HTR-8/SVneo (cell line): Measurements from ENCODE around the gene C5AR2.
A peak's percentile ranks its signal among the peaks of the same experiment; 100 is the strongest.
"Not testable (repeated sequence)": the region's sequence is repeated elsewhere in the genome, so short reads cannot be mapped to it uniquely, and the experiment has no call there.

ENCODE experiments used
- DNase-seq: peaks from one replicate; pipeline ENCODE4 v3.0.0; 2011; ENCODE audit warnings: low spot score, mixed read lengths; ENCODE audit not compliant: insufficient read length
- FAIRE-seq: peaks from 2 replicates; lab custom pipeline; 2011; peaks lifted over from hg19 to GRCh38; lab: Jason Lieb, UNC

C5AR2 gene

DNA sequence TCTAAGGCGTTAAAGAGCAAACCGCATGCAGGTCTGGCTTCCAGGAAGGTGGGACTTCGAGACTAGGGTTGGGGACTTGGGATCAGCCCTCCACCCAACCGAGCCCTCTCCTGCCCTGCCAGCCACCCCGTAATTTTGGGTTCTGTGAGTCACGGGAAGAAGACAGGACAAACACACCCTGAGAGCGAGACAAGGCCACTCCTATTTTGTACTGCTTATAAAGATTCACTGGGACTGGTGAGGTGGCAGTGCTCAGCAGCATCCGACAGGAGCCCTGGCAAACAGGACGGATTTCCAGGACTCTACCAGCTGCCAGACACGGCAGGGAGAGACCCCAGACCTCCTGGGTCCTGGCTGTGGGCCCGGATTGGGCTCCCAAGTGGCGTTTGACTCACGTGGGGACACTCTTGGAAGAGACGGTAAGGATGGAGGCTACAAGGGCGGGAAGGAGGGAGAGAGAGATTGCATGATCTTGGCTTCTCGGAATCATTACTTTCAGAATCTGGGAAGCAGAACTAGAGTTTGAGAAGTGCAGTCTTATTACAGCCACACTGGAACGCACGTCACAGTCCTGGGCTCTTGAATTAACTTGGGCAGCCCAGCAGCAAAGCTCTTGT, at the start of gene C5AR2:
C5AR2 (plus strand) TSS at position 245 of the 617 bp plus-strand sequence. CDS start 8,625 bp downstream, outside the sequence.
- DNase-seq, result no peak
- no peak for FAIRE-seq

DNA sequence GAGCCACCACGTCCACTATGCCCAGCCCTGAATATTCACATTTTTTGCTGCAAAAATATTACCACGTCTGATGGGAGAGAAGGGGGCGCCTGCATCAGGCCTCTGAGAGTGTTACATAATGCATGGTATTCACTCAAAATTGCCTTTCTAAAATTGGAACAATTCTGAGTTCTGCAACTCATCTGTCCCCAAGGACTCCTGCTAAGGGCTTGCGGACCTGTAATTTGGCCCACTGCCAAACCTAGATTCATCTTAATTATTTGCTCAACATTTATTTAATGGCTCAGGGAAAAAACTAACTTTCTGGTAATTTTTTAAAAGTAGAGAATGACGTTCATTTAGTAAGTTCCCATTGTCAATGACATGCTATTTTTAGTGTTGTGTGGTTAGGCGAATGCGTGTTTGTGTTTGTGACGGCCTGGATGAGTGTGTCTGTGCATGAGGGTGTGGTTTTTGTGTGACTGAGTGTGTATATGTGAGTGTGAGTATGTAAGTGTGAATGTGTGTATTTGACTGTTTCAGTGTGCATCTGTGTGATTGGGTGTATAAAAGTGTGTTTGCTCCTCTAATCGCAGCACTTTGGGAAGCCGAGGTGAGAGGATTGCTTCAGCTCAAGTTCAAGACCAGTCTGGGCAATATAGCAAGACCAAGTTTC, 48.4 kb upstream of the C5AR2 start:
- DNase-seq, result no peak
- FAIRE-seq, result peak; percentile 23

DNA sequence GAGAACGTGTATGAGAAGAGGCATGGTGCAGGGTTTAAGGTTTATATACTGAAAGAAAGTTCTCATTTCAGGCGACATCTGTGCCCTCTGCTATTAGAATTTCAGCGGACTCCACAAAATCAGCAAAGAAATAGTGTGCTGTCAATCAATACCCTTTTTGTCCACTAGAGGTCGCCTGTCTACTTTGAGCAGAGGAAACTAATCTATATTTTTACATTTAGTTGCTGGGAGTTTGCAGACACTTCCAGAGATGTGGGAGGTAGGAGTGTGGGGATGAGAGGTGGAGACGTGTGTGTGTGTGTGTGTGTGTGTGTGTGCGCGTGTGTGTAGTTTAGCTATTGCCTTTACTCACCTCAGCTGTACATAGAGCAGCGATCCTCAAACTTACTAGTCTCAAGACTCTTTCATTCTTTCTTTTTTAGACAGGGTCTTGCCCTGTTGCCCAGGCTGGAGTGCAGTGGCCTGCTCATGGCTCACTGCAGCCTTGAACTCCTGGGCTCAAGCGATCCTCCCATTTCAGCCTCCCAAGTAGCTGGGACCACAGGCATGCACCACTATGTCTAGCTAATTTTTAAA, 47.6 kb upstream of the C5AR2 start:
- FAIRE-seq (no peak), DNase-seq (peak; percentile 48)

DNA sequence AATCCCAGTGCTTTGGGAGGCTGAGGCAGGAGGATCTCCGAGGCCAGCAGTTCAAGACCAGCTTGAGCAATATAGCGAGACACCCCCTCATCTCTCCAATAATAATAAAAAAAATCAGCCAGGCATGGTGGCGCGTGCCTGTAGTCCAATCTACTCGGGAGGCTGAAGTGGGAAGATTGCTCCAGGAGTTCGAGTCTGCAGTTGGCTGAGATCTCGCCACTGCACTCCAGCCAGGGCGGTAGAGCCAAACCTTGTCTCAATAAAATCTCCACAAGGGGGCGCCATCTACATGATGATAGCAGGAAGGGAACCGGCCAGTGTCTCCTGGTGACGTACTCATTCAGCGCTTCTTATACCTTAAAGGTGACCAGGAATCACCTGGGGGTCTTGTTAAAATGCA, 35.9 kb upstream of the C5AR2 start:
- peak; percentile 70 for FAIRE-seq

DNA sequence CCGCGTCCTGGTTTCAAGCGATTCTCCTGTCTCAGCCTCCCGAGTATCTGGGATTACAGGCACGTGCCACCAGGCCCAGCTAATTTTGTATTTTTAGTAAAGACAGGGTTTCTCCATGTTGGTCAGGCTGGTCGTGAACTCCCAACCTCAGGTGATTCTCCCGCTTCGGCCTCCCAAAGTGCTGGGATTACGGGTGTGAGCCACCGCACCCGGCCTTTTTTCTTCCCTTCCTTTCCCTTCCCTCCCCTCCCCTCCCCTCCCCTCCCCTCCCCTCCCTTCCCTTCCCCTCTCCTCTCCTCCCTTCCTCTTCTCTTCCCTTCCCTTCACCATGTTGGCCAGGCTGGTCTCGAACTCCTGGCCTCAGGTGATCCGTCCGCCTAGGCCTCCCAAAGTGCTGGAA, 31.1 kb upstream of the C5AR2 start:
- not testable (repeated sequence) for DNase-seq, FAIRE-seq

More for the DNA sequence above, 35.9 kb upstream of the C5AR2 start:
- DNase-seq, result peak; percentile 75

DNA sequence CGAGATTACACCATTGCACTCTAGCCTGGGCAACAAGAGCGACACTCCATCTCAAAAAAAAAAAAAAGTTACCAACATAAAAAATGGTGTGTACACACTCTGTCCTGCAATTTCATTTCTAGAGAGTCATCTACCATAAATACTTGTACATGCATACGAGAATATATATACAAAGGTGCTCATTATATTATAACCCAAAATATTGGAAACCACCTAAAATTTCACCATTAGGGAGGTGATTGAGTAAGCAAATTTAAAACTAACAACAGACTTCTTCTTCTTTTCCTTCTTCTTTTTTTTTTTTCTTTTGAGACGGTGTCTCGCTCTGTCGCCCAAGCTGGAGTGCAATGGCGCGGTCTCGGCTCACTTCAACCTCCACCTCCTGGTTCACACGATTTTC, 29.7 kb upstream of the C5AR2 start:
- FAIRE-seq, result no peak
- DNase-seq, result no peak

DNA sequence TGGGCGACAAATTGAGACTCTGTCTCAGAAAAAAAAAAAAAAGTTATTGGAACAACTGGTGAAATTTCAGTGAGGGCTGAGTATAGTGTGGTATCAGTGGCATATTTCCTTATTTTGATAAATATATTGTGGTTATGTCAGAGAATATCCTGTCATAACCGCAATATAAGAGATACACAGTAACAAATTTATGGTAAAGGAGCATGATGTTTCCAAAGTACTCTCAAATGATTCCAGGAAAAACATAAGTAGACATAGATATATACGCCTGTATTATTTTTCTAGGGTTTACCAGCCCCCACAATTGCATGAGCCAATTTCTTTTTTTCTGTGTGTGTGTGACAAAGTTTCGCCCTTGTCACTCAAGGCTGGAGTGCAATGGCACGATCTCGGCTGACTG, 28.0 kb upstream of the C5AR2 start:
- DNase-seq (no peak), FAIRE-seq (no peak)

DNA sequence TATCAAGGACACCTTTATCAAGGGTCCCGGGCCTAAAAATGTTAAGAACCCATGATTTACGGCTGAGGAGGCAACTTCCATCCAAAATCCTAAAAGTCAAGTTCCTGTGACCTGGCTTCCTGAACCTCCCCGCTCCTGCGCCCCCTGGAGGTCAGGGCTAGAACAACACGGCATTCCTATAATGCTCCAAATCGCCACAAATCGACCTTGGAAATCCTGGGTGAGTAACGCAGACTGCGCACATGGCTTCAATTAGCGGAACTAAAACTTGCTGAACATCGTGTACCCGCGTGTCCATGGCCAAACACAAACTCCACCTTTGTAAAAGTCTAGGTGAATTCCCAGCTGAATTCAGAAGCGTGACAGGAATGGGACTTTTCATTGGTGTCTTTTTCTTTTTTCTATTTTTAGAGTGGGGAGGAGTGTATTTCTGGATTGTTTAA, 26.6 kb upstream of the C5AR2 start:
- peak; percentile 77 for DNase-seq
- FAIRE-seq, result peak; percentile 88

DNA sequence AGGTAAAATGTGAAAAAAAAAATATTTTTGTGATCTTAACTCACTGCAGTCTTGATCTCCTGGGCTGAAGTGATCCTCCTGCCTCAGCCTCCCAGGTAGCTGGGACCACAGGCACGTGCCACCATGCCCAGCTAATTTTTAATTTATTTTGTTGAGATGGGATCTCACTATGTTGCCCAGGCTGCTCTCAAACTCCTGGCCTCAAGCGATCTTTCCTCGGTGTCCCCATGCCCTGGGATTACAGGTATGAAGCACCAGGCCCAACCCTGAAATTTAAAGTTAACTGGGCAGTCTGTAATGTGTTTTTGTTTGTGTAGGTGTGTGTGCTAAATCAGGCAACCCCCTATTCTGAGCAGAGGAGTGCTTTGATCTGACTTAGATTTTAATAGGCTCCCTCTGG, 25.7 kb upstream of the C5AR2 start:
- DNase-seq, result no peak
- FAIRE-seq, result no peak

DNA sequence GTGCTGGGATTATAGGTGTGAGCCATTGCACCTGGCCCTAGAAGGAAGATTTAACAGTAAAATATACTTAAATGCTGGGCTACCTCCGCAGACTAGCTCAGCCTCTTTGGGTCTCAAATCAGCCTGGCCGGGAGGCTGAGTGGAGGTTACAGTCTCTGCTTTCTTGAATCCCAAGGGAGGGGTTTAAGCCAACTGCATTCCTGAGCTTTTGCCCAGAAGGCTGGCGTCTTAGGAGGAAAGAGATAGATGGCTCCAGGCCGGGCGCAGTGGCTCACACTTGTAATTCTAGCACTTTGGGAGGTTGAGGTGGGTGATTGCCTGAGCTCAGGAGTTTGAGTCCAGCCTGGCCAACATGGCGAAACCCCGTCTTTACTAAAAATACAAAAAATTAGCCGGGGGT, 22.9 kb upstream of the C5AR2 start:
- no peak for FAIRE-seq
- DNase-seq, result no peak

DNA sequence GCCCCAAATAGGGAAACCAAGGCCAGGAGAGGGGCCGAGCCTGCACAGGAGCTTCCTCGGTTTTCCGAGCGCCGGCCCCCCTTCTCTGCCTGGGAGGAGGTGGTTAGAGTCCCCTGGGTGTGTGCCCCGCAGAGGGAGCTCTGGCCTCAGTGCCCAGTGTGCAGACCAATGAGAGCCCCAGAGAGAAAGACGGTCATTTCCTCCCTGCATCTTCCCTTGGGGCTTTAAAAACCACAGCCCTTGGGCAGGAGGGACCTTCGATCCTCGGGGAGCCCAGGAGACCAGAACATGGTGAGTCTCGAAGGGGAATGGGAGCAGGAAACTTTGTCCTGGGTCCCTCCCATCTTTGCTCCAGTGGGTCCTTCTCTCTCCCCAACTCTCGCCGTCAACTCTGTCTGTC, 22.4 kb upstream of the C5AR2 start, which contains the start of gene C5AR1:
C5AR1 (plus strand) TSS at position 254 of the 400 bp plus-strand sequence; CDS start at position 289, 35 bp downstream.
- no peak for DNase-seq
- FAIRE-seq, result no peak

DNA sequence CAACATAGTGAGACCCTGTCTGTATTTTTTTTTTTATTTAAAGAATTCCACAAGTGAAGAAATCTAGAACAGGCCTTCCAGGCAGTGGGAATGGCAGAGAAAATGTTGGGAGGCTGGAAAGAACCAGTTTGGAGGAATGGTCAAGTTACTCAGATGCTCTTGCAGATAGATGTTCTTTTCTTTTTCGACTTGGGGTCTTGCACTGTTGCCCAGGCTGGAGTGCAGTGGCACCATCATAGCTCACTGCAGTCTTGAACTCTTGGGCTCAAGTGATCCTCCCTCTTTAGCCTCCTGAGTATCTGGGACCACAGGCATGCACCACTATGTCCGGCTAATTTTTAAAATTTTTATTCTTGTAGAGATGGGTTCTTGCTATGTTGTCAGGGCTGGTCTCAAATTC, 21.7 kb upstream of the C5AR2 start:
- DNase-seq, result no peak
- FAIRE-seq, result no peak

DNA sequence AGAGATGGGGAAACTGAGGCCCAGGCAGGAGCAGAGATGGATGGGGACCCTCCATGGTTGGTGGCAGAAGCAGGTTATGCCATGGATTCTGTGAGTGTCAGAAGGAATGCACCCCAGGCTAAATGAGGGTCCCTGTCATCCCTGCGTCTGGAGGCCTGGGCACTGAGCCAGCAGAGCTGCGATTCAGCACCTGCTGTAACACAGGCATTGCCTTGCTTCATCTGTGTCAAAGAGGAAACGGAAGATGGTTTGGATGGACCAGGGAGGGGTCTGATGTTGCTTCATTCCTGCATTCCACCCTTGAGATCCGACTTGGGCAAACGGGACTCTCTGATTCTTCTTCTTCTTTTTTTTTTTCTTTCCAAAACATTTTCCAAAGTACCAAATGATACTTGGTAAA, 21.2 kb upstream of the C5AR2 start:
- peak; percentile 57 for DNase-seq
- no peak for FAIRE-seq

DNA sequence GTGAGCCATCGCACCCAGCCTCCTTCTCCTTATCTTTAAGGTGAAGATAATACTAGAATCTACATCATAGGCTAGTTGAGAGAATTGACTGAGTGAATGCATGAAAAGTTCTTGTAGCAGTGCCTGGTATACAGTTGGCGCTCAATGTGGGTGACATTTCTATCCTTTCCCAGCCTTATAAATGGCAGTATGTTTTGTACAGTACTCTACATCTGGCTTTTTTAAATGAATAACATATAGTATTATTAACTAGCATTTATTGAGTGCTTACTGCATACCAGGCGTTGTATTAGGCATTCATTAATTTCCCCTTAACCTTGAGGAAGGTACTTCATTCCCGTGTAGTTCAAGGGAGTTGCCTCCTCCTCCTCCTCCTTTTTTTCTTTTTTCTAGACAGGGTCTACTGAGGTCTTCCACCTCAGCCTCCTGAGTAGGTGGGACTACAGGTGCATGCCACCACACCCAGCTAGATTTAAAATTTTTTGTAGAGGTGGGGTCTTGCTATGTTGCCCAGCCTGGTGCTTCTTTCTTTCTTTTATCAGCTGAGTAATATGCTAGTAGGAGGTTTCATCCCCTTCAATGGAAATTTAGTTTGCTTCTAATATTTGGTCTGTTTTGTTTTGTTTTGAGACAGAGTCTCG, 19.5 kb upstream of the C5AR2 start:
- DNase-seq (no peak), FAIRE-seq (no peak)

DNA sequence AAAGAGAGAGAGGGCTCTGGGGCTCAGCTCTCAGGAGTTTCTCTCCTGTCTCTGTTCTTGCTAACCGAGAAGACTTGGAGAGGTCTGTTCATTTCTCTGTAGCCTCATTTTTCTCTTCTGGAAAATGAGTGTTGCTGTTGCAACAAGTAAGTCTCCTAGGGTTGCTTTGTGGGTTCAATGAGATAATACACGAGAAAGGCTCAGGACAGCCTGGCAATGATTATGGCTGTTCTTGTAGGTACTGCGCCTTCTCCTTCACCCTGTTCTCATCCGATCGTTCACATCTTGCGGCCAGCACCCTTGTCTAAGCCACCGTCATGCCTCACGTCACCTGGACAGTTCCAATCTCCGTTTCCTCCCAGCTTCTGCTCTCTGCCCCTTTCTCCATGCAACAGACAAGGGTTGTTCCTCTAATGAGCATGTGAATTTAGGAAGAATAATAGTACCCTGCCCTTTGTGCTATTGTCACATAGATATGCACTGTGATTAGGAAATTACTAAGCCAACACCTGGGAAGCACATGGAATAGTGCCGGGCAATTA, 18.1 kb upstream of the C5AR2 start:
- FAIRE-seq (no peak), DNase-seq (no peak)

DNA sequence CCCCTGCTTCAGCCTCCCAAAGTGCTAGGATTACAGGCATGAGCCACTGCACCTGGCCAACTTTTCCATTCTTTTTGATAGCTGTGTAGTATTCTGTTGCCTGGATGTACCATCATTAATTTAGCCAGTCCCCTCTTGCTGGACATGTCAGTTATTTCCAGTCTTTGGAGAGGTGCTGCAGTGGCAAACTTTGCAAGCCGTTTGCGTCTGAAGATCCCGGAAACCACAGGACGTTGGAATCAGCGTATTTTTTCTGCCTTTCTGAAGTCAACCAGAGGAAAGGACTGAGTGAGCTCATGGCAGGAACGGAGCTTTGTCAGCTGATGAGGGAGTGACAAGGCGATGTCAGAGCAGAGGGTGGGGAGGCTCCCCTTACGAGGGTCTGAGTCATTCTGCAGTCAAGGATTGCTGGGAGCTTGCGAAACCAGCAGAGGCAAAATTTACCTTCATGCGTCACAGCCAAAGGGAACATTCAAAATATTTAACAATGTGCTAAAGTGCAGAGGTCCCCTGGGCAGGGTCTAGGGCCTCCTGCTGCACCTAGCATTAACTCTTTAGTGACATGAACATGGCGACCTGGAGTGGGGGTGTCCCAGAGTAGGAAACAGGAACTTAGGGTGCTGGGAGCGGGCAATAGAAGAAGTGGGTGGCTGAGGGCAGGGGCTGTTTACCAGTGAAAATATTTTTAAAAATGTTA, 16.7 kb upstream of the C5AR2 start:
- peak; percentile 93 for DNase-seq
- FAIRE-seq, result peak; percentile 13

DNA sequence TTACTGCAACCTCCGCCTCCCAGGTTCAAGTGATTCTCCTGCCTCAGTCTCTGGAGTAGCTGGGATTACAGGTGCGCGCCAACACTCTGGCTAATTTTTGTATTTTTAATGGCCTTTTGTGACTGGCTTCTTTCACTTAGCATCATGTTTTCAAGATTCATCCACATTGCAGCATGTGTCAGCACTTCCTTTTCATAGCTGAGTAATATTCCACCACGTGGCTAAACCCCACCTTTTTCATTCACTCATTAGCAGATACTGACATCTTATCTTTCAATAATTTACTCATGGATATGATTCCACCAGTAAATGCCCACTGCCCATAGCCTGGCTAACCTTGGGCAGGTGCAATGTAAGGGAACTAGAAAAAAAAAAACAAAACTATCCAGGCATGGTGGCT, 15.5 kb upstream of the C5AR2 start:
- FAIRE-seq, result no peak

DNA sequence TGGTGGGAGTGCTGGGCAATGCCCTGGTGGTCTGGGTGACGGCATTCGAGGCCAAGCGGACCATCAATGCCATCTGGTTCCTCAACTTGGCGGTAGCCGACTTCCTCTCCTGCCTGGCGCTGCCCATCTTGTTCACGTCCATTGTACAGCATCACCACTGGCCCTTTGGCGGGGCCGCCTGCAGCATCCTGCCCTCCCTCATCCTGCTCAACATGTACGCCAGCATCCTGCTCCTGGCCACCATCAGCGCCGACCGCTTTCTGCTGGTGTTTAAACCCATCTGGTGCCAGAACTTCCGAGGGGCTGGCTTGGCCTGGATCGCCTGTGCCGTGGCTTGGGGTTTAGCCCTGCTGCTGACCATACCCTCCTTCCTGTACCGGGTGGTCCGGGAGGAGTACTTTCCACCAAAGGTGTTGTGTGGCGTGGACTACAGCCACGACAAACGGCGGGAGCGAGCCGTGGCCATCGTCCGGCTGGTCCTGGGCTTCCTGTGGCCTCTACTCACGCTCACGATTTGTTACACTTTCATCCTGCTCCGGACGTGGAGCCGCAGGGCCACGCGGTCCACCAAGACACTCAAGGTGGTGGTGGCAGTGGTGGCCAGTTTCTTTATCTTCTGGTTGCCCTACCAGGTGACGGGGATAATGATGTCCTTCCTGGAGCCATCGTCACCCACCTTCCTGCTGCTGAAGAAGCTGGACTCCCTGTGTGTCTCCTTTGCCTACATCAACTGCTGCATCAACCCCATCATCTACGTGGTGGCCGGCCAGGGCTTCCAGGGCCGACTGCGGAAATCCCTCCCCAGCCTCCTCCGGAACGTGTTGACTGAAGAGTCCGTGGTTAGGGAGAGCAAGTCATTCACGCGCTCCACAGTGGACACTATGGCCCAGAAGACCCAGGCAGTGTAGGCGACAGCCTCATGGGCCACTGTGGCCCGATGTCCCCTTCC, 11.8 kb upstream of the C5AR2 start:
- FAIRE-seq, result no peak
- DNase-seq, result no peak

More for the DNA sequence above, 15.5 kb upstream of the C5AR2 start:
- no peak for DNase-seq

DNA sequence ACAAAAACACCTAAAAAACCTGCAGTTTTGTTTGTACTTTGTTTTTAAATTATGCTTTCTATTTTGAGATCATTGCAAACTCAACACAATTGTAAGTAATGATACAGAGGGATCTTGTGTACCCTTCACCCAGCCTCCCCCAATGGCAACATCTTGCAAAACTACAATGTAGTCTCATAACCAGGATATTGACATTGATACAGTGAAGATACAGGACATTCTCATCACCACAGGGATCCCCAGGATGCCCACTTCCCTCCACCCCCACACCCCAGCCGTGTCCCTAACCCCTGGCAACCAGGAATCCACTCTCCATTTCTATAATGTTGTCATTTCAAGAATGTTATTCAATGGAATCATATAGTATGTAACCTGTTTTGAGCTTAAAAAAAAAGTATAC, 10.3 kb upstream of the C5AR2 start:
- DNase-seq, result no peak
- no peak for FAIRE-seq
